PC-3 (cell line): ENCODE results near the gene PPP4R3B.

ENCODE experiments used
- EZH2phosphoT487 ChIP-seq: fragments of 300-600 bp; sonication (generic); IDR thresholded peaks from 2 replicates; pipeline ENCODE4 v1.6.1; 2018; ENCODE audit warnings: mild to moderate bottlenecking, antibody characterized with exemption, low read length, borderline replicate concordance
- TF ChIP-seq, protein P1 (sequence below): fragments of 300-600 bp; sonication (generic); conservative IDR thresholded peaks from 2 replicates; pipeline ENCODE4 v1.5.1; 2017; ENCODE audit warnings: antibody characterized with exemption, low read depth, mild to moderate bottlenecking, low read length

DNA sequence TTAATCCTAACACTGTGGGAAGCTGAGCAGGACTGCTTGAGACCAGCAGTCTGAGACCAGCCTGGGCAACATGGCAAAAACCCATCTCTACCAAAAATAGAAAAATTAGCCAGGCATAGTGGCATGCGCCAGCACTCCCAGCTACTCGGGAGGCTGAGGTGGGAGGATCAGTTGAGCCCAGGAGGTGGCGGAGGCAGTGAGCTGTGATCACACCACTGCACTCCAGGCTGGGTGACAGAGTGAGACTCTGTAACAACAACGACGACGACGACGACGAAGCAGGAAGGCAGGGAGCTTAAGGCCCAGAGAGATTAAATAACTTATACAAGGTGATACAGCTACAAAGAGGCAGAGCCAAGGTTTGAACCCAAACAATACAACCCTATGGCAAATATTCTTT lies 60.6 kb downstream of the PPP4R3B start:
- TF ChIP-seq, protein P1, sequence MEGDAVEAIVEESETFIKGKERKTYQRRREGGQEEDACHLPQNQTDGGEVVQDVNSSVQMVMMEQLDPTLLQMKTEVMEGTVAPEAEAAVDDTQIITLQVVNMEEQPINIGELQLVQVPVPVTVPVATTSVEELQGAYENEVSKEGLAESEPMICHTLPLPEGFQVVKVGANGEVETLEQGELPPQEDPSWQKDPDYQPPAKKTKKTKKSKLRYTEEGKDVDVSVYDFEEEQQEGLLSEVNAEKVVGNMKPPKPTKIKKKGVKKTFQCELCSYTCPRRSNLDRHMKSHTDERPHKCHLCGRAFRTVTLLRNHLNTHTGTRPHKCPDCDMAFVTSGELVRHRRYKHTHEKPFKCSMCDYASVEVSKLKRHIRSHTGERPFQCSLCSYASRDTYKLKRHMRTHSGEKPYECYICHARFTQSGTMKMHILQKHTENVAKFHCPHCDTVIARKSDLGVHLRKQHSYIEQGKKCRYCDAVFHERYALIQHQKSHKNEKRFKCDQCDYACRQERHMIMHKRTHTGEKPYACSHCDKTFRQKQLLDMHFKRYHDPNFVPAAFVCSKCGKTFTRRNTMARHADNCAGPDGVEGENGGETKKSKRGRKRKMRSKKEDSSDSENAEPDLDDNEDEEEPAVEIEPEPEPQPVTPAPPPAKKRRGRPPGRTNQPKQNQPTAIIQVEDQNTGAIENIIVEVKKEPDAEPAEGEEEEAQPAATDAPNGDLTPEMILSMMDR: no peak
- TF ChIP-seq EZH2phosphoT487: no peak
